HG03039 (cell line): Measurements from ENCODE around the gene RGS3.
"Not testable (repeated sequence)": the region's sequence is repeated elsewhere in the genome, so short reads cannot be mapped to it uniquely, and the experiment has no call there.

Experiments
- ATAC-seq: cut with Tn5 transposase; IDR thresholded peaks from one replicate; pipeline ENCODE4 v1.9.1; 2021; ENCODE audit warnings: mild to moderate bottlenecking, moderate library complexity; ENCODE audit not compliant: unreplicated experiment

RGS3 gene

DNA sequence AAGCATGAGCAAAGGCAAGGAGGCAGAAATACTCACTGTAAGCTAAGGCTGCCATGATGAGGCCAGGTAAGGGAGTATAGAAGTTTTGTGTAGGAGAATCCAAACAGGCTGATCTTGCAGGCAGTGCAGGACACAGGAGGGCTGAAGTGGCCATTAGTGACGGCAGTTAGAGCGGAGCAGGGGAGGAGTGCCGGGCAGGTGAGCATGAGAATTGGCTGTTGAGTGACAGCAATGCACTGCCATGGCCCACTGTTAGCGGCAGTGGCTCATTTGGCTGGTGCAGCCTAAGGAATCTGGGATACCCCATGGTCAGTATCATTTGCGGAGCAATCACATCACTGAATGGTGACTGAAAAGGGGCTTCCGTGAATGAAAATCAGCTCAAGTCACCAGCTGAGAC is 22.8 kb downstream of the RGS3 start:
- no peak for ATAC-seq

DNA sequence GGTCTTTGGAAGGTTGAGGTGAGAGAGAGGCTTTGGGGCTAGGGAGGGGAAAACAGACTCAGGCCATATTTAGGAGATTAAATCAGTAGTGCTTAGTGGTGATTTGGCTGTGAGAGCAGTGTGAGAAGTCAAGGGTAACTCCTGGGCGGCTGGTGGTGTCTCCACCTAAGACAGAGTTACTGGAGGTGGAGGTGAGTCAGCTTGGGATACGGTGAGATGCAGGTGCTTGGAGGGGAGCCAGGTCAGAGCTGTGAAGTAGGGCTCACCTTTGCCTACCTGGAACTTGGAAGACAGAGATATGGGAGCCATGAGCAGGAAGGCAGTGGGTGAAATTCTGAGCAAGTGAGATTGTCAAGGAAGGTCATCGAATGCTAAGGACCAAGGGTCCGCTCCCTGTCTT is 24.5 kb downstream of the RGS3 start:
- ATAC-seq, result no peak

DNA sequence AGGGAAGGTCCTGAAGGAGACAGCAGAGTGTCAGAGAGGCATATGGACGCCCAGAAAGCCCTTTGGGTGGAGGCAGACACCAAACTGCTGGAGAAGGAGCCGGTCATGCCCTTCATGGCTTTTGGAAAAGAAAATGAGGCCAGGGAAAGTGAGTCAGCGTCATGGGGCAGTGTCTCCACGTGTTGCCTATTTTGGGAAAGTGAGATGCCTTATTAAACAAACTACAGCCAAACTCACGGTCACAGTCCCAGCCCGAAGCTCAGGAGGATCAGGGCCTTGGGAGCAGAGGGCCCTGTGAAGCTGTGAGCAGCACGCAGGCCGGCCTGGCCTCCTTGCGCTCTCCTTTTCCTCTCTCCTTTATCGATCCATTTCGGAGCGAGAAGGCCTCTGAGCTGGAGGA is 25.0 kb downstream of the RGS3 start:
- ATAC-seq, result no peak

DNA sequence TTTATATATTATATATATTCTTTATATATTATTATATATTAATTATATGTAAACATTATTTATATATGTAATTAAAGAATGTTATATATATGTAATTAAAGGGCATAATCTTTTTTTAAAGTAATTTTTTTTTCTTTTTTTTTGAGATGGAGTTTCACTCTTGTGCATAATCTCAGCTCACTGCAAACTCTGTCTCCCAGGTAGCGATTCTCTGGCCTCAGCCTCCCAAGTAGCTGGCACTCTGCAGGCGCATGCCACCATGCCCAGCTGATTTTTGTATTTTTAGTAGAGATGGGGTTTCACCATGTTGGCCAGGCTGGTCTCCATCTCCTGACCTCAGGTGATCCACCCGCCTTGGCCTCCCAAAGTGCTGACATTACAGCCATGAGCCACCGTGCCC is 27.6 kb downstream of the RGS3 start:
- ATAC-seq, result not testable (repeated sequence)

DNA sequence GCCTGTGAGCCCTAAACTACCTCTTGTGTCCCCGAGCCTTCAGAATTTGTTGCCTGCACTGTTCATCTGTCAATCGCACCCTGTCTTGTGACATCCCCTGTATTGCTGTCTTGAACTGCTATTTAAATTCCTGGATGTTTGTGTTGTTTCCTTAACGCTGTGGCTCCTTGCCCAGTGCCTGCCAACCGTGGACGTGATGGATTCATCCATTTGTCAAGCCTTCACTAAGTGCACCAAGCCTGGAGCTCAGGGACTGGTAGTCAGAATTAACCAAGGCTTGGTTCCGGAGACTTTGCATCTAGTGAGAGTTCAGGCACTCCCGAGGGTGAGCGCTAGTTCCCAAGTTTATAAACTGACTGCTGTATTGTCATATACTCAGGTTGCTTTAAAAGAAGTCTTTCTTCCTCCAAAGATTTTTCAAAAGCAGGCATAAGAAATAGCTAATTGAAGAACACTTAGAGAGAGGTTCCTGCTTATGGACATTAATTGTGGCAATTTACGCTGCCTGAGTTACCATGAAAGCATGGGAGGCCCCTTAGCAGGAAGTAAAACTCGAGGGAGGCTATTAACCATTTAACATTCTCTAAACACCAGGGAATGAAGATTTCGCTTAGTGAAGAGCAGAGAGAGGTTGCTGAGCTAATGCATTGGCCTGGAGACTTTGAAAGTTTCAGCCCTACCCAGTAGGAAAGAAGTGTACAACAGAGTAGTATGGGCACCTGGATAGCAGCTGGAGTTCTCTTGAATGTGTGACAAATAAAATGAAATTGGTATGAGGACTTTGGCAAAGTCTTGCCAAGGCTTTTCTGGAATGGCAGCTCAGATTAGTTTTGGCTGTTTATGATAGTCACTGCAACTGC is 29.0 kb downstream of the RGS3 start:
- no peak for ATAC-seq

DNA sequence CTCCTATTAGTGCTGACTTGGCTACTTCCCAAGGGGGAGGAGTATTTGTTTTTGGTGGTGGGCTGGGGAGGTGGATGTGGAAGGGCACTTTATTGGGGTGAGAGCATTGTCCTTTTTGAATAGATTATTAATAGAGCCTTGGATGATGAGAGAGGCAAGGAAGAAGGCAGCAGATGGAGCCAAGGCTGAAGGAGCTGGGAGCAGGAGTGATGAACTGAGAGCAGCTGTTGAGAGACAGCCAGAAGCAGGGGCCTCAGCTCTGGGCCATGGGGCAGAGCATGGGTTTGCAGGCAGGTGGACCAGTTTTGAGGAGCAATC is 29.6 kb downstream of the RGS3 start:
- no peak for ATAC-seq

DNA sequence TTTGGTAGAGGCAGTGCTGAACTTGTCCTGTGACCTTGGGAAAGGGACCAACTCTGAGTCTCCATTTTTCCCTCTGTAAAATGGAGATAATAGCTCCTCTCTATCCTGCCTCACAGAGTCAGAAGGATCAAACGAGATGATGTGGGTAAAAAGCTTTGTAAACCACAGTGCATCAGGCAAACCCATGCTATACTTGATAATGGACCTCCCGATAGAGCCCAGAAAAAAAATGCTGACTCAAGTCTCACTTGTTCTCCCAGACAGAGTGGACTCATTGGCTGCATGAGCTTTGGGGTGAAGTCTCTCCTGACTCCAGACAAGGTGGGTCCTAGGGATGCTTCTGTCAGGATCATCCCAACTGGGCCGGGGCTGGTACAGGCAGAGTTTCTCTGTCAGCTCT is 32.0 kb downstream of the RGS3 start:
- no peak for ATAC-seq

DNA sequence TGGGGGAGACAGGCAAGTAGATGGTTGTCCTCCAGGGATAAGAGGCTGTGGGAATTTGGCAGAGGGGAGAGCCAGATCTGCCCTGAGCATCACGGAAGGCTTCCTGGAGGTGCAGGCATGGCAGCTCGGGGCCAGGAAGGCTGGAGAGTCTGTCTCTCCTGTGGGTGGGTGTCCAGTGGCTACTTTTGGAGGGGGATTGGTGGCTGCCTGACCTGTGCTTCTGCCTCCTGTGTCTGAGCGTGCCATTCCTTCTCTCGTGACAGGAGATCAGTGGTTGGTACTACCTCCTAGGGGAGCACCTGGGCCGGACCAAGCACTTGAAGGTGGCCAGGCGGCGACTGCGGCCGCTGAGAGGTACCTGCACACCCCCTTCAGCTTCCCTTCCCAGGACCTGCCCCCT is 33.5 kb downstream of the RGS3 start:
- no peak for ATAC-seq

DNA sequence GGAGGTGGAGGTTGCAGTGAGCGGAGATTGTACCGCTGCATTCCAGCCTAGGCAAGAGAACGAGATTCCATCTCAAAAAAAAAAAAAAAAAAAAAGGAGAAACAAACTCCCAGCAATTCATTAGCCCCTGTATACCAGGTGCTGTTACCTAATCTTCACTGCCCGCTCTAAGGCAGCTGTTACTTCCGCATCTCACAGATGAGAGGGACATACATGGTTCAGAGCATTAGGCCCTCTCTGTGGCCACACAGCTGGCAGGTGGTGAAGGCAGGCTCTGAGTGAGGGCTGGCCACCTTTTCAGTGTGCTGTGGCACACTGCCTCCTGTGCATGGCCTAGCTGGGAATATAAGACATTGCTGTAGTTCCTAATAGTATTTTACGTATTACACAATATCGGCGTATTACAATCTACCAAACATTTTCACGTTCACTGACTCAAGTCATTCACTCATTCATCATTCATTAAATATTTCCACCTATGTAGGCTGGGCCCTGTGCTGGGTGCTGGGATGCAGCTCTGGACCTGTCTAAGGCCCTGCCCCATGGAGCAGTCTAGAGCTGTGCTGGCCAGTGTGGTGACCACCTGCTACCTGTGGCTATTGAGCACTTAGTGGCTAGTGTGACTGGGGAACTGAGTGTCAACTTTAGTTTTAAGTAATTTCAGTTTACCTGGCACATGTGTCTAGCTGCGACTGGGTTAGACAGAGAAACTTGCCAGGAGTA is 35.8 kb downstream of the RGS3 start:
- no peak for ATAC-seq

DNA sequence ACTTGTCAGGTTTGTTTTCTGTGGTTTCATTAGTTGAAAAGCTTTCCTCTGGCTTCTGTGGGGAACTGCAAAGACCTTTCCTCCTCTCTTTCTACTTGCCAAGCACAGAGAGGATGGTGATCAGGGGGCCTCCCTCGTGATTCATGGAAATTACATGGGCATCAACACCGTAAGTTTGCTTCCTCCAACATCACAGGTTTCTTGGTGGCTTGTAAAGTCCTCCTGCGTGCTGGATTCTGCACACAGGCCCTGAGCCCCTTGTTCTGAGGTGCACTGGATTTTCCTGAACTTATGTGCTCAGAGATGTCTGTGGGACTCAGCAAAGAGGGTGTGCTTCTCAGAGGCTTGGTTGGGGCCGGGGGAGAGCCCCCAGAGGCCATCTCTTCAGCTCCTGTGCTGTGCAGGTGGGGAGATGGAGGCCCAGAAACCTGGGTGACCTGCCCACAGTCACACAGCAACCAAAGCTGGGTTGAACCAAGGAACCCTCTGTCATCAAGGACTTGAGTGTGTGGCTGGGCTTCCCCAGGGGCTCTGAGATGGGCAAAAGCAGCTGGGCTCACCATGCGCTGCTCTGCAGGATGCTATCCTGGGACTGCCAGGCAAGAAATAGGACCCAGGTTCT is 36.5 kb downstream of the RGS3 start:
- no peak for ATAC-seq

DNA sequence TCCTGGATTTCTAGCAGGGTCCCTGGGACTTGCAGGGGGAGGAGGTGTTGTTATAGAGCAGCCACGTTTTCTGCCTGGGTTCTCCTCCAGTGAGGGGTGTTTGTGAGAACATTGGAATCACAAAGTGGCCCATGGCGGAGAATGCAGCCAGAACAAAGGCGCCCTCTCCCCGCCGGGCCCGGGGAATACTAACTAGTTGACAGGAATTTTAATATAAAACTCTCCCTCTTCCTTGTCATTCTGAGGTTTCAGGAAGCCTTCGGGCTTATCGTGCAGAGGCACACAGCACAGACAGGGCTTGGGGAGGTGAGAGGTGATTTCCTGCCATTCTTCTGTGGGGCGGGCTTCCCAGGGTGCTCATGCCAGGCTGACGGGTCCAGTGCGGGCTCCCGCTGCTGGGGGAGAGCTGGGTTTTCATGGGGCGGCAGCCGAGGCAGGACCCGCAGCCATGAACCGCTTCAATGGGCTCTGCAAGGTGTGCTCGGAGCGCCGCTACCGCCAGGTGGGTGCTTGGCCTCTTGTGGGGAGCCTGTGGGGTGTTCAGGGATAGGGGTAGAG is 37.7 kb downstream of the RGS3 start:
- no peak for ATAC-seq

DNA sequence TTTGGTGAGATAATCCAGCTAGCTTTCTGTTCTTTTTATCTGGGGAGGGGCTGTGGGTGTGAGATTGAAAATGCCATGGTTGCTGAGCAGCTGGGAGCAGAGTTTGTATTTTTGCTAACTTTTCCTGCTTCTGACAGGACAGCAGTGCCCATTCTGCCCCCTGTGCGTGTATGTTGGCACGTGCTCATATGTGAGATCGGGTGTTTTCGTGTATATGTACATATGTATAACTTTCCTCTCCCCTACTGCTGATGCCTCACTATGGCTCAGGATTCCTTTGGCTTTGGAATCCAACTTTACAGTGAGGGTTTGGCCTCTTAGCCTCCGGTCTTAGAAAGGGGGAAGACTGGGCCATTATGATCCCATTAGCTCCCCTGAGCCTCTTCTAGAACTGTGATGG is 38.3 kb downstream of the RGS3 start:
- no peak for ATAC-seq

DNA sequence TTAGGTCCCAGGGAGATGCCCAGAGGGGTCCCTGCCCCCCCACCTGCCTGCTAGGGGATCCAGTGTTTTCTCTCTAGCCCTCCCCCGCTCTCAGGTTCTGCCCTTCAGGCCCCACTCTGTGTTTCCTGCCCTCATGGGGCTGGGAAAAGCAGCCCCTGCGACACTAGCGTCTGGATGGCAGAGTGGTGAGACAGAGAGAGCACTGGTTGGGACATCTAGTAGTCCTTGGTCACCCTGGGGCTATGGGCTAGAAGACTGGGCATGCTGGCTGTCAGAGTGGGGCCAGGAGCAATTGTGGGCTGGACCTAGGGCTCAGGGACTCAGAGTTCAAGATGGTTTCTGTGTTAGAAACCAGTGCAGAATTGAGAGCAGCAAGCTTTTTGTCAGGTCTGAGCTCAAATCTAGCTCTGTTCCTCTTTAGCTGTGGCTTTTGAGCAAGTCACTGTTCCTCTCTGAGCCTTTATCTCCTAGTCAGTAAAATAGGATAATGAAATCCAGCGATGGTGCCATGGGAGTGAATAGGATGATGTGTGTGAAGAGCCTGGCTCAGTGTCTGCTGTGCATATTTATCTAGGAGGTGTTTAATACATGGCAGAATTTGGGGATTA is 39.0 kb downstream of the RGS3 start:
- no peak for ATAC-seq

DNA sequence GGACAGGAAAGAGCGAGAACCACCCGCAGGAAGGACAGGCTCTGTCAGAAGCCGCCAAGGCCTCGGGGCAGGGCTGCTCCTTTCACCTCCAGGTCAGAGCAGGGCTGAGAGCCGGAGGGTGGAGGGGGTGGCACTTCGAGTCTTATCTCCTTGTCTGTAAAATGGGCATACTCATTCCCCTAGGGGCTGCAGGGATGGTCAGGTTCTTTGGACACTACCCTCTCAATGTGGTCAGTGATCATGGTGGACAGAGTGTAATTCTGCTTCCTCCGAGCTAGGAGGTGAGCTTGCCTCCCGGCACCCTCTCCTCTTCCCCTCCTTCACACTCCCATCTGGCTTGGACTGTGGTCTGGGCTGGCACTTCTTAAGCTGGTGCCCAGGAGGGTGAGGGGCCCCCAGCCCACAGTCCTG is 39.6 kb downstream of the RGS3 start:
- no peak for ATAC-seq

DNA sequence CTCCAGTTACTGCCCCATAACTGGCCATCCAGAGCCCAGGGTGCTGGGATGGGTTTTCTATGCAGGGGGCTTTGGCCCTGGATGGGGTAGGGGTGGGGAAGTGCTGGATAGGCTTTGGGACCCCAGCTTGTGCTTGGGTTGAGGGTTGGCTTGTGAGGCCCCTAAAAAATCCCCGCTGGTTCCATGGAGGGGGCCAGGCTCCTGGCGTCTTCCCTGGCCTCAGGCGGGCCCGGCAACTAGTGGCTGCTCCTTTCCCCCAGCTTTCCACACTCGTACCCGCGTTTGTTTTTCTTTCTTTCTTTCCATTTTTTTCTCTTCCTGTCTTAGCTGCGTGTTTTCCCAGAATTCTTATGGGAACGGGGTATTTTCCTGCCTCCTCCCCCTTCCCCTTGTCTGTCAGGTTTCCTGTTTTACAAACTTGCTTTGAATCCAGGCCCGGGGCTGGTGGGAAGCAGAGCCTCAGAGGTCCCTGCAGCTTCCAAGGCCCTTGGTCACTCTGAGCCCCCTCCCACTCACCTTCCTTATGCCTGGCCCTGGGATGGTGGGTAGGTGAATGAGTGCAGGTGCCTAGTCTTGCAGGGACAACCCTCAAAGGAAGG is 40.2 kb downstream of the RGS3 start:
- ATAC-seq, result no peak

DNA sequence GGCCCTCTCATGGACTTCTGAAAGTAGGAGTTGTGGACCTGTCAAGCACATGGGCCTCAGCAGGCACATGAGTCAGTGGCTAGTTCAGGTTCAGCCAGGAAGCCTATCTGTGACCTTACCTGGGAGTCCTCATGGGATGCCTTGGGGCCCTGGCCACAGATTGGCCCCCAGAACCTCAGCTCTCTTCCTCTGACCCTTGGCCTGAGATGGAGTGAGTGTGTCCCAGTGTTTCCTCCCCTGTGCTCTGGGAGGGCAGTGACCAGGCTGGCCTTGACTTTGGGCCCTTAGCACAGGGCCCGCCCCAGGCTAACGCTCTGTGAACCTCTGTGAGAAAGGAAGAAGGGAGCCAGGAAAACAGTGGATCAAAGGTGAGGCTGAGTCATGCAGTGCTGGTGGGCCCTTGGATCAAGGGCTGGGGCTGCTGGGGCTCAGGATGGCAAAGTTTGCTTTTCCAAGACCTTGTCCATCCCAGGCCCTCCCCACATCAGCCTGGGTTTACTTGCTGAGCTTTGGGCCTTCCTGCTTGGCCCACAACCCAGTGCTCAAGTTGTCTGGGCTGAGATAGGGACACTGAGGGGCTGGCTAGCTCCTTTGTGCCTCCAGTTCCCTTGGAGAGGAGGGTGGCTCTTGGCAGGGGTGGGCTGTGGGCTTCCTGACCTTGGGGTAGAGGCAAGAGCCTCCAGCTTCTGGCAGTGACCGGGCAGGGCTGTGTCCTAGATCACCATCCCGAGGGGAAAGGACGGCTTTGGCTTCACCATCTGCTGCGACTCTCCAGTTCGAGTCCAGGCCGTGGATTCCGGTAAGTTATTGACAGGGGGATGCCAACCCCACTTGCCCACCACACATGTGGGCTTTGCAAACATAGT is 41.4 kb downstream of the RGS3 start:
- no peak for ATAC-seq

DNA sequence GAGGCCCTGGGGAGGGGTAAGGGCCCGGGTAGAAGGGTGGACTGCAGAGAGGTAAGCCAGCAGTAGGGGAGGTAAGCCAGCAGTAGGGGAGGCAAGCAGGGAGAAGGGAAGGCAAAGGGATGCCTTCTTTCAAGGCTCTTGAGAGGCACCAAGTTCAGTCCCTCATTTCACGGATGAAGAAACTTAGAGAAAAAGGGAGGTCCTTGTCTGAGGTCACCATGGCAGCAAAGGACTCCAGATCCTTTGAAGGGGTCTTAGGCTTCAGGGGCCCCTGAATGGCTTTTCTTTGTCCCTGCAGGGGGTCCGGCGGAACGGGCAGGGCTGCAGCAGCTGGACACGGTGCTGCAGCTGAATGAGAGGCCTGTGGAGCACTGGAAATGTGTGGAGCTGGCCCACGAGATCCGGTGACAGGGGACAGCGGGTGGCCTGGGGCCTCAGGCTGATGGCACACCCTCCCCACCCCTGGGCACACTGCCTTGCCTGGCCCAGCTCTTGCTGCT is 42.6 kb downstream of the RGS3 start:
- no peak for ATAC-seq

DNA sequence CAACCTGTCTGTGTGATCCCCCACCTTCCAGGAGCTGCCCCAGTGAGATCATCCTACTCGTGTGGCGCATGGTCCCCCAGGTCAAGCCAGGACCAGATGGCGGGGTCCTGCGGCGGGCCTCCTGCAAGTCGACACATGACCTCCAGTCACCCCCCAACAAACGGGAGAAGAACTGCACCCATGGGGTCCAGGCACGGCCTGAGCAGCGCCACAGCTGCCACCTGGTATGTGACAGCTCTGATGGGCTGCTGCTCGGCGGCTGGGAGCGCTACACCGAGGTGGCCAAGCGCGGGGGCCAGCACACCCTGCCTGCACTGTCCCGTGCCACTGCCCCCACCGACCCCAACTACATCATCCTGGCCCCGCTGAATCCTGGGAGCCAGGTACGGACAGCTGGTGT is 43.7 kb downstream of the RGS3 start:
- ATAC-seq, result no peak

DNA sequence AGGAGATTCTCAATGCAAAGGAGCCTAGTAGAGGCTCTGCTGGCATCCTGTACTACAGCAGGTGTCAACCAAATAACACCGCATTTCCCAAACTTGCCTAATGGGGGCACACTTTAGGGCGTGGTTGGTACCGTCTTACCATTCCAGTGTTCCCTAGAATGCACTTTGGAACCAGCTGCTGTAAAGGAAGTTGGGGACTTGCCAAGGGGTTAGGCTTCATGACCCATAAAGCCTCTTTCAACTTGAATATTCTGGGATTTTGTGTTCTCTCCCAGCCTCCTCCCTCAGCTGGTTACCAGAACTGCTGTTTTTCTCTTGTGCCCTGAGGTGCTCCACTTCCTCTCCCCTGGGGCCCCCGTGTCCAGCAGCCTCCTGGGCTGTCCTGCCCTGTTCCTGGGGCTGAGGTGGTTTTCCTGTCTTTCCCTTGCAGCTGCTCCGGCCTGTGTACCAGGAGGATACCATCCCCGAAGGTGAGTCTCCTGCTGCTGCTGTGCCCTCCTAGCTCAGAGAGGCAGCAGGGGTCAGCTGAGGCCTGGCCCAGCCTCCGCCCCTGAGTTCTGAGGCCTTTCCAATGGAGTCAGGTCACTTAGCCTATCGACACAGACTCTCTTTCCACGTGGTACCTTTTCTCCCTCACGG is 44.7 kb downstream of the RGS3 start:
- ATAC-seq, result no peak
